WTC11 (cell line): ENCODE results near the gene SMYD3. TPM values are rescaled to one million over a fixed set of nuclear protein-coding genes. Genes with fewer than 3 reads are reported as not detected.
A peak's percentile ranks its signal among the peaks of the same experiment; 100 is the strongest.

Experiments used
- ATAC-seq: fragments of 200-7000 bp; cut with Tn5 transposase; 2 replicates; pipeline ENCODE4 v1.10.0; 2021; ENCODE audit warnings: mild to moderate bottlenecking, moderate library complexity
- CTCF ChIA-PET: fragments of 300-600 bp; sonication (Branson Sonifier 250); formaldehyde crosslinking; loops from one replicate; lab custom pipeline; 2021; ENCODE audit warnings: antibody characterized with exemption; lab: Charles Lee
- POLR2A ChIA-PET: fragments of 350-600 bp; sonication (Branson Sonifier 250); formaldehyde crosslinking; loops from one replicate; lab custom pipeline; 2021; ENCODE audit warnings: antibody characterized with exemption; lab: Charles Lee
- DNase-seq: peaks from one replicate; pipeline ENCODE4 v3.0.0; 2021; ENCODE audit warnings: low spot score
- H3K27ac Mint-ChIP-seq: 2 replicates; pipeline ENCODE4 v1.8.0; 2021; ENCODE audit warnings: mixed read lengths
- H3K27me3 Mint-ChIP-seq: 2 replicates; pipeline ENCODE4 v1.8.0; 2021; ENCODE audit warnings: low read depth, mild to moderate bottlenecking, moderate library complexity, mixed read lengths
- H3K36me3 Mint-ChIP-seq: 2 replicates; pipeline ENCODE4 v1.8.0; 2021; ENCODE audit warnings: mixed read lengths
- H3K4me1 Mint-ChIP-seq: 2 replicates; pipeline ENCODE4 v1.8.0; 2022; ENCODE audit warnings: mixed read lengths
- H3K4me3 Mint-ChIP-seq: 2 replicates; pipeline ENCODE4 v1.8.0; 2021; ENCODE audit warnings: mild to moderate bottlenecking, moderate library complexity, mixed read lengths
- H3K9me3 Mint-ChIP-seq: 2 replicates; pipeline ENCODE4 v1.8.0; 2021; ENCODE audit warnings: mixed read lengths
- ATF1 ChIP-seq: sonication (generic); formaldehyde crosslinking; IDR thresholded peaks from 2 replicates; pipeline ENCODE4 v1.8.1; 2023; ENCODE audit warnings: mild to moderate bottlenecking, moderate library complexity, missing genetic modification reagents
- CREM ChIP-seq: sonication (generic); formaldehyde crosslinking; IDR thresholded peaks from 2 replicates; pipeline ENCODE4 v1.8.1; 2022; ENCODE audit warnings: mild to moderate bottlenecking, missing genetic modification reagents, moderate library complexity
- CTCF ChIP-seq: fragments of 200-600 bp; IDR thresholded peaks from 2 replicates; pipeline ENCODE4 v1.8.0; 2022; ENCODE audit warnings: antibody characterized with exemption
- GTF2I ChIP-seq: fragments of 250-450 bp; sonication (Bioruptor Pico); conservative IDR thresholded peaks from 2 replicates; pipeline ENCODE4 v1.4.0; 2021; ENCODE audit warnings: mild to moderate bottlenecking
- IRF2 ChIP-seq: sonication (generic); formaldehyde crosslinking; IDR thresholded peaks from 2 replicates; pipeline ENCODE4 v1.8.0; 2022; ENCODE audit warnings: low read depth, missing genetic modification reagents, borderline replicate concordance
- SMAD3 ChIP-seq: sonication (generic); formaldehyde crosslinking; IDR thresholded peaks from 2 replicates; pipeline ENCODE4 v1.8.0; 2022; ENCODE audit warnings: missing genetic modification reagents, mild to moderate bottlenecking, borderline replicate concordance
- STAT6 ChIP-seq: sonication (generic); formaldehyde crosslinking; conservative IDR thresholded peaks from 2 replicates; pipeline ENCODE4 v1.8.1; 2023; ENCODE audit warnings: mild to moderate bottlenecking, low read depth, missing genetic modification reagents, moderate library complexity
- TCF7 ChIP-seq: sonication (generic); formaldehyde crosslinking; IDR thresholded peaks from 2 replicates; pipeline ENCODE4 v1.8.0; 2022; ENCODE audit warnings: mild to moderate bottlenecking, low read depth, missing genetic modification reagents, moderate library complexity
- TEAD4 ChIP-seq: sonication (generic); formaldehyde crosslinking; IDR thresholded peaks from 2 replicates; pipeline ENCODE4 v1.8.0; 2022; ENCODE audit warnings: mild to moderate bottlenecking, missing genetic modification reagents
- ZNF121 ChIP-seq: sonication (generic); formaldehyde crosslinking; IDR thresholded peaks from 2 replicates; pipeline ENCODE4 v1.8.0; 2023; ENCODE audit warnings: missing genetic modification reagents
- ZNF423 ChIP-seq: fragments of 250-450 bp; sonication (Bioruptor Pico); IDR thresholded peaks from 2 replicates; pipeline ENCODE4 v2.1.2; 2022; ENCODE audit warnings: mild to moderate bottlenecking, moderate library complexity
- ZNF512 ChIP-seq: sonication (generic); formaldehyde crosslinking; IDR thresholded peaks from 2 replicates; pipeline ENCODE4 v1.8.1; 2022; ENCODE audit warnings: missing genetic modification reagents, borderline replicate concordance
- total RNA-seq: library from RNA; stranded (reverse); gene quantifications from 3 replicates; pipeline ENCODE4 v1.2.3, GENCODE V29; 2021

SMYD3 gene
- total RNA-seq, 1 experiment from 2014 or later: 21.4 TPM

- no peaks in the 10 kb centered on the region for H3K27me3 Mint-ChIP-seq
Measured at GRCh38 chr1:246002725-246003441, 504.2 kb downstream of the SMYD3 start.

GRCh38 chr1:246001837-246002230 lies 505.2 kb downstream of the SMYD3 start:
- DNase-seq (no peak), ATAC-seq (no peak)
- Mint-ChIP-seq H3K4me3 (no peak overlapping the region), H3K9me3 (no peaks in the 10 kb centered on the region), H3K27ac (no peak overlapping the region), H3K36me3 (no peaks in the 10 kb centered on the region), H3K27me3 (no peaks in the 10 kb centered on the region), H3K4me1 (peaks cover 17% of the 10 kb centered on the region)
- ChIA-PET POLR2A (no interaction called here), CTCF (interaction anchor here (1.6 to 2.4 kb wide), 2 partner anchors 113 to 849 kb away, joined by 4 to 13 read pairs; no protein-coding TSS in a partner anchor)
- TF ChIP-seq ZNF121 (no peak), CTCF (no peak), TEAD4 (CRISPR knock-in tag) (no peak), ZNF512 (CRISPR knock-in tag) (no peak), CREM (CRISPR knock-in tag) (no peak), TCF7 (no peak), IRF2 (CRISPR knock-in tag) (no peak), ATF1 (CRISPR knock-in tag) (no peak)

More at GRCh38 chr1:246002725-246003441, 504.2 kb downstream of the SMYD3 start:
- ATAC-seq: peak; percentile 91
- H3K4me1 Mint-ChIP-seq: peaks cover 7% of the 10 kb centered on the region
- no peaks in the 10 kb centered on the region for H3K9me3 Mint-ChIP-seq
- no peaks in the 10 kb centered on the region for H3K36me3 Mint-ChIP-seq
- TF ChIP-seq GTF2I (CRISPR knock-in tag) (no peak), STAT6 (no peak), SMAD3 (CRISPR knock-in tag) (no peak), CTCF (peak; percentile 71), ZNF423 (CRISPR knock-in tag) (no peak)
- peak overlapping the region; percentile 48; the same call in 1 of the 2 replicates for H3K27ac Mint-ChIP-seq
- ChIA-PET POLR2A (no interaction called here), CTCF (interaction anchor here (0.6 to 1.6 kb wide), 6 partner anchors 13 to 850 kb away, joined by 3 to 14 read pairs (median 6); partner anchors contain the start of gene KIF26B)
- DNase-seq: peak; percentile 93
- no peak overlapping the region for H3K4me3 Mint-ChIP-seq
